Left ventricle myocardium inferior (tissue), 1 donor: Measurements from ENCODE around the gene SHISAL1. TPM values are rescaled to one million over a fixed set of nuclear protein-coding genes. Genes with fewer than 3 reads are reported as not detected.

Experiments
- DNase-seq: peaks from one replicate; pipeline ENCODE4 v3.0.0-alpha.2; 2020
- H3K27ac ChIP-seq: fragments of 200-600 bp; replicated peaks from 2 replicates; pipeline ENCODE4 v1.8.0; 2021
- H3K27me3 ChIP-seq: fragments of 200-600 bp; 2 replicates; pipeline ENCODE4 v1.8.0; 2021; ENCODE audit warnings: low read depth
- H3K36me3 ChIP-seq: fragments of 200-600 bp; 2 replicates; pipeline ENCODE4 v1.8.0; 2021
- H3K4me1 ChIP-seq: fragments of 200-600 bp; 2 replicates; pipeline ENCODE4 v1.8.0; 2021
- H3K4me3 ChIP-seq: fragments of 200-600 bp; 2 replicates; pipeline ENCODE4 v1.8.0; 2021; ENCODE audit warnings: mild to moderate bottlenecking, moderate library complexity
- H3K9me3 ChIP-seq: fragments of 200-600 bp; replicated peaks from 2 replicates; pipeline ENCODE4 v1.8.0; 2021
- intact Hi-C: fragments of 100-400 bp; cut with micrococcal nuclease; formaldehyde crosslinking; loops from one replicate; pipeline ENCODE4 v1.11.0; 2022
- total RNA-seq: library from RNA; stranded (reverse); fragmentation: NEBNext Ultra II Directional; extraction: Animal tissue kit (Norgen Biotek cat#: 25700); gene quantifications from one replicate; pipeline ENCODE4 v1.2.1, GENCODE V29; 2021
- TF ChIP-seq, protein P1 (sequence below): fragments of 200-600 bp; IDR thresholded peaks from 2 replicates; pipeline ENCODE4 v1.8.0; 2021; ENCODE audit warnings: antibody characterized with exemption, mild to moderate bottlenecking, borderline replicate concordance
- donor health status: DM: no; HTN: yes; CAD: no; lungs with severe emphysema.

Gene SHISAL1
- total RNA-seq, 1 donor from 2014 or later: 1.3 TPM

DNA sequence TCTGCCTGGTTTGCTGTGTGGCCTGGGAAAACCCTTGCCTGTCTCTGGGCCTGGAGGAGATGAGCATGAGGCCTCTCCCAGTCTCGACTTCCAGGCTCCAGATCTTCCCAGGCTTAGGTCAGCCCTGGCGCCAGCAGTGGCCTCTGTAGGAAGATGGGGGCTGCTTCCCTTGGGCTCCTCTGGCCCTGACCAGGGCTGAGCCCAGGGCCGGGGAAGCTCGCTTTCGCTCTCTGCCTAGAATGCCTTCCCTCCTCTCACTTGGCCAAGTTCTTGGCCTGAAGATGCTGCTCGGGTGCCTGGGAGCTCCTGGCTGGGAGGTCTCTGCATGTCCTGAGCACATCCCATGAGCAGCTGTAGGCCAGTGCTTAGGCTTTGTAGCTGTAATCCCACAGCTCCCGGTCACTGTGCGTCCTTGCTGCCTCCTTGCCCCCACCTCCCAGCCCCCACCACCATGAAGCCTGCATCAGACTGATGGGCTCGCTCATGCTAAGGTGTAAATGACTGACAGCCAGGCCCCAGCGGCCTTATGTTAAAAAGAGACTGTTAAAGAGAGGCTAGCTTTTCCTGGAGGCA, 25.5 kb downstream of the SHISAL1 start:
- Histone ChIP-seq H3K27ac (no peak overlapping the region), H3K27me3 (peaks cover 69% of the 10 kb centered on the region), H3K9me3 (no peaks in the 10 kb centered on the region), H3K36me3 (no peaks in the 10 kb centered on the region), H3K4me1 (no peaks in the 10 kb centered on the region), H3K4me3 (no peak overlapping the region)
- DNase-seq: no peak
- TF ChIP-seq, protein P1, sequence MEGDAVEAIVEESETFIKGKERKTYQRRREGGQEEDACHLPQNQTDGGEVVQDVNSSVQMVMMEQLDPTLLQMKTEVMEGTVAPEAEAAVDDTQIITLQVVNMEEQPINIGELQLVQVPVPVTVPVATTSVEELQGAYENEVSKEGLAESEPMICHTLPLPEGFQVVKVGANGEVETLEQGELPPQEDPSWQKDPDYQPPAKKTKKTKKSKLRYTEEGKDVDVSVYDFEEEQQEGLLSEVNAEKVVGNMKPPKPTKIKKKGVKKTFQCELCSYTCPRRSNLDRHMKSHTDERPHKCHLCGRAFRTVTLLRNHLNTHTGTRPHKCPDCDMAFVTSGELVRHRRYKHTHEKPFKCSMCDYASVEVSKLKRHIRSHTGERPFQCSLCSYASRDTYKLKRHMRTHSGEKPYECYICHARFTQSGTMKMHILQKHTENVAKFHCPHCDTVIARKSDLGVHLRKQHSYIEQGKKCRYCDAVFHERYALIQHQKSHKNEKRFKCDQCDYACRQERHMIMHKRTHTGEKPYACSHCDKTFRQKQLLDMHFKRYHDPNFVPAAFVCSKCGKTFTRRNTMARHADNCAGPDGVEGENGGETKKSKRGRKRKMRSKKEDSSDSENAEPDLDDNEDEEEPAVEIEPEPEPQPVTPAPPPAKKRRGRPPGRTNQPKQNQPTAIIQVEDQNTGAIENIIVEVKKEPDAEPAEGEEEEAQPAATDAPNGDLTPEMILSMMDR: no peak
- intact Hi-C loops: no loop called here

DNA sequence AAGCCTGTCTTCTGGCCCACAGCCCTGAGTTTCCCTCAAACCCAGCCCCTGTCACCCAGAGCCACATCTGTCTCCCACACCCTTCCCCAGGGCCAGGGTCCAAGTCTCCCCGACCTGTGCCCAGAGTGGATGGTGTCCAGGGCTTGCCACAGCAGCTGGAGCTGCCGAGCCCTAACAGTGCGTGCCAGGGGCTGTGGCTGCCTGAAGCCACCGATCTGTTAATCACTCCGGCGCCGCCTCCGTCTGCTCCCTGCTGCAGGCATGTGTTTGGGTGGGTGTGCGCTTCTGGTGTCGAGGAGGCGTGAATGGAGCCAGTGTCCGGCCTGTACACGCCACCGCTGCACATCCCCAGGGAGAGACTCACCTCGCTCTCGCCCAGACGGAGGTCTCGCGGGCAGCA, 26.1 kb downstream of the SHISAL1 start:
- intact Hi-C loops: no loop called here
- H3K36me3 ChIP-seq: no peaks in the 10 kb centered on the region
- no peak overlapping the region for H3K27ac ChIP-seq
- H3K27me3 ChIP-seq: peaks cover 73% of the 10 kb centered on the region
- TF ChIP-seq, protein P1: no peak
- H3K9me3 ChIP-seq: no peaks in the 10 kb centered on the region
- no peak overlapping the region for H3K4me3 ChIP-seq
- H3K4me1 ChIP-seq: no peaks in the 10 kb centered on the region
- DNase-seq: no peak

DNA sequence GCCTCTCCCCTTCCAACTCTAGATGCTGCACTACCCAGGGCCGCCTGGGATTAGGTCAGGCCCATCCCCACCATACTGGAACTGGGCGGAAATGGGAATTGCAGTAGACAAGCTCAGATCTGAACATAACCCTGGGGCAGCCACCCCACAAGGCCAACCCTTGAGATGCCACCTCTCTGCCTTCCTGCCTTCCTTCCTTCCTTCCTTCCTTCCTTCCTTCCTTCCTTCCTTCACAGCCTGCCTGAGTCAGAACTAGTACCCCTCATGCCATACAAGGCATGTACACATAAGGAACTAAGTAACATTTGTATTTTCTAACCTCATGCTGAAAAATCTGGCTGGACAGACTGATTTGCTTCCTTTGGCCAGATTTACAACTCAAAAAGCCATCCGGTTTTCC, 28.0 kb downstream of the SHISAL1 start:
- Histone ChIP-seq H3K4me3 (no peak overlapping the region), H3K9me3 (no peaks in the 10 kb centered on the region), H3K36me3 (no peaks in the 10 kb centered on the region), H3K27me3 (peaks cover 85% of the 10 kb centered on the region), H3K27ac (no peak overlapping the region), H3K4me1 (no peaks in the 10 kb centered on the region)
- DNase-seq: no peak
- intact Hi-C loops: no loop called here
- TF ChIP-seq, protein P1: no peak

DNA sequence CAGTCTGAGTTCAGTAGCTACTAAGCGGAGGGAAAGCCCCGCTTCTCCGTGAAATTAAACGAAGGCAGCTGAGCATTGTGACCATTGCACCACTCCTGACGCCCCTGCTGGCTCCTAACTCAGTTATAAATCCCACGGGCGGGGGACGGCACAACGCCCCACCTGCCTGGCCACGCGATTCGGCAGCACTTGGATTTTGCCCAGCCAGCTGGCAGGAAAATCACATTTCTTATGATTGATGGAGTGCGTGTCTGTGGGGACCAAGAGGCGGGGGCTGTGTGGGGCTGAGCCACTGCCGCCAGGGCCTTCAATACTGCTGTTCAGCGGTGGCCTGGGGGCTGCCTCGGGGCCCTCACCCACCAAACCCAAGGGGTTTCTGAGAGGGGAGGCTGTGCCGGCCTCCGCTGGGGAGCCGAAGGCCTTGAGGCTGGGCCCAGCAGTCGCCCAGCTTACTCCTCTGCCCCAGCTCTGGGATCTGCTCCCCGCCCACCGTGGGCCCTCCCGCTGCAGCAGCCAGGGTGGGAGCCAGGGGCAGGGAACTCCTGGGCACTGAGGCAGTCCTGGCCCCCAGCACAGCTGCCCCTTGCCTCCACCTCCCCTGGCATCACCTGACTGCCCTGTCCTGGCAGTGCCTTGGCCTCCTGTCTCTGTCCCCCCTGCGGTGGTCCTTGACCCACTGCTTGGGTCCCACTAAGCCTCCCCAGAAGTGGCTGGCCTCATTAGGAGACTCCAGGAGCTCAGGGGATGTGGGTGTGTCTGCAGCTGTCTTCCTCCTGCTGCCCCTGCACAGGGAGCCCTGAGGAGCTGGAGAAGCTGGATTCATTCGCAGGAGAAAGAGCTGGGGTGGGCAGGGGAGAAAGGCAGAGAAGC, 30.7 kb downstream of the SHISAL1 start:
- TF ChIP-seq, protein P1: no peak
- Histone ChIP-seq H3K4me3 (no peak overlapping the region), H3K27ac (no peak overlapping the region), H3K36me3 (no peaks in the 10 kb centered on the region), H3K27me3 (peaks cover 73% of the 10 kb centered on the region), H3K9me3 (no peaks in the 10 kb centered on the region), H3K4me1 (no peaks in the 10 kb centered on the region)
- intact Hi-C loops: no loop called here
- no peak for DNase-seq

DNA sequence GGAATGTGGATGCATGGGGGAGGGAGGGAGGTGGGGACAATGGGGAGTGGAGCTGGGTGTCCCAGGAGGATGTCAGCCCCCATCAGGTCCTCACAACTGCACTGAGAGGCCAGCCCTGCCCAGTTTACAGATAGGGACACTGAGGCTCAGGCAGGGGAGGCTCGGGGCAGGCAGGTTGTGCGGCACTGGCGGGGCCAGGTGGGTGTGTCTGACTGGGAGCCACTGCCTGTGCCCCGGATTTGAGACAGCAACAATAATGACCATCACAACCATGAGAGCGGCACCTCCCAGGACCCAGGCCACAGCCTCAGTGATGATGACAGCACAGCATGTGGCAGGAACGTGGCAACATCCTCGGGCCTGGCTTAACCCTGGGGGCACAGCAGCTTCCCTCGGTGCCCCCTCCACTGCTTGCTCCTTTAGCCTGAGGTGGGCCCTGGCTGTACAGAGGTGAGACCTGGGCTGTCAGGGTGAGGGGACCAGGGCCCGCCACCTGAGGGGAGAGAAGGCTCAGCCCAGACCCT, 32.0 kb downstream of the SHISAL1 start:
- H3K36me3 ChIP-seq: no peaks in the 10 kb centered on the region
- H3K27me3 ChIP-seq: peaks cover 68% of the 10 kb centered on the region
- no peak for DNase-seq
- intact Hi-C loops: no loop called here
- H3K27ac ChIP-seq: no peak overlapping the region
- no peaks in the 10 kb centered on the region for H3K4me1 ChIP-seq
- H3K4me3 ChIP-seq: no peak overlapping the region
- H3K9me3 ChIP-seq: no peaks in the 10 kb centered on the region
- TF ChIP-seq, protein P1: no peak
